Glutamatergic neuron (in vitro differentiated cells): Measurements from ENCODE around the gene P2RY11. TPM values are rescaled to one million over a fixed set of nuclear protein-coding genes. Genes with fewer than 3 reads are reported as not detected.

Experiments used
- DNase-seq: peaks from one replicate; pipeline ENCODE4 v3.0.0; 2022
- H3K27ac Mint-ChIP-seq: one replicate; pipeline ENCODE4 v1.8.0; 2020; ENCODE audit warnings: mild to moderate bottlenecking, mixed read lengths, inconsistent platforms; ENCODE audit not compliant: unreplicated experiment
- H3K27me3 Mint-ChIP-seq: one replicate; pipeline ENCODE4 v1.8.0; 2020; ENCODE audit warnings: mild to moderate bottlenecking, moderate library complexity, mixed read lengths, inconsistent platforms; ENCODE audit not compliant: unreplicated experiment
- H3K36me3 Mint-ChIP-seq: one replicate; pipeline ENCODE4 v1.8.0; 2020; ENCODE audit warnings: mild to moderate bottlenecking, mixed read lengths, inconsistent platforms; ENCODE audit not compliant: unreplicated experiment
- H3K4me1 Mint-ChIP-seq: one replicate; pipeline ENCODE4 v1.8.0; 2020; ENCODE audit warnings: mild to moderate bottlenecking, low read depth, mixed read lengths, inconsistent platforms; ENCODE audit not compliant: unreplicated experiment
- H3K4me3 Mint-ChIP-seq: one replicate; pipeline ENCODE4 v1.8.0; 2020; ENCODE audit warnings: mild to moderate bottlenecking, mixed read lengths, inconsistent platforms; ENCODE audit not compliant: unreplicated experiment
- H3K9me3 Mint-ChIP-seq: one replicate; pipeline ENCODE4 v1.8.0; 2020; ENCODE audit warnings: mild to moderate bottlenecking, moderate library complexity, mixed read lengths, inconsistent platforms; ENCODE audit not compliant: unreplicated experiment
- CTCF ChIP-seq: fragments of 200-600 bp; sonication (generic); IDR thresholded peaks from one replicate; pipeline ENCODE4 v1.5.0; 2021; ENCODE audit not compliant: partially characterized antibody, unreplicated experiment
- long read RNA-seq: library from polyadenylated mRNA; unstranded; transcript quantifications from one replicate; pipeline ENCODE4 v2.0.0, GENCODE V29; 2020; ENCODE audit not compliant: unreplicated experiment
- total RNA-seq: library from RNA; stranded (reverse); fragmentation: NEBNext Ultra II Directional; extraction: Animal tissue kit (Norgen Biotek cat#: 25700); gene quantifications from one replicate; pipeline ENCODE4 v1.2.1, GENCODE V29; 2021; ENCODE audit not compliant: unreplicated experiment

The P2RY11 gene
- 21.6 TPM for total RNA-seq
- long read RNA-seq = 0 reads

DNA sequence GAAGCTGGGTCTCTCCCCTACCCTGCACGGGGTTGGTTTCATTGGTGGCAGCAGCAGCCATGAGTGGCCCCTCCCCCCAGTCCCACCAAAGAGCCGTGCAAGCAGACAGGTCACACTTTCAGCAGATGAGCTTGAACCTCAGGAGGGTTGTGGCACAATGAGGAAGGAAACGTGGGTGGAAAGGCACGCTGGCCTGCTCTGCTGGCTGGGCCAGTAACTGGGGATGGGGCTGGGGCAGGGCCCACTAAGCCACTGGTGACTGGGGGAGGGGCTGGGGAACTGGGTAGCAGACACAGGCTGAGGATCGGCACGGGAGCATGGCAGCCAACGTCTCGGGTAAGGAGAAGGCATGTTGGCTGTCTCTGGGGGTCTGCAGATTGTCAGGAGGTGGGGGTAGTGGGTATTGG lies at the start of gene P2RY11:
Gene P2RY11 (plus strand): TSS at position 289 of the 407 bp plus-strand sequence. CDS start 29 bp downstream, at position 318.
- H3K27ac Mint-ChIP-seq = no peak within 1 kb of the TSS
- DNase-seq = no peak
- H3K27me3 Mint-ChIP-seq = no peaks in the 10 kb centered on the region
- no peak for TF ChIP-seq CTCF
- no peaks in the 10 kb centered on the region for H3K36me3 Mint-ChIP-seq
- H3K4me3 Mint-ChIP-seq = no peak within 1 kb of the TSS
- H3K9me3 Mint-ChIP-seq = peaks cover 7% of the 10 kb centered on the region
- H3K4me1 Mint-ChIP-seq = peaks cover 5% of the 10 kb centered on the region

DNA sequence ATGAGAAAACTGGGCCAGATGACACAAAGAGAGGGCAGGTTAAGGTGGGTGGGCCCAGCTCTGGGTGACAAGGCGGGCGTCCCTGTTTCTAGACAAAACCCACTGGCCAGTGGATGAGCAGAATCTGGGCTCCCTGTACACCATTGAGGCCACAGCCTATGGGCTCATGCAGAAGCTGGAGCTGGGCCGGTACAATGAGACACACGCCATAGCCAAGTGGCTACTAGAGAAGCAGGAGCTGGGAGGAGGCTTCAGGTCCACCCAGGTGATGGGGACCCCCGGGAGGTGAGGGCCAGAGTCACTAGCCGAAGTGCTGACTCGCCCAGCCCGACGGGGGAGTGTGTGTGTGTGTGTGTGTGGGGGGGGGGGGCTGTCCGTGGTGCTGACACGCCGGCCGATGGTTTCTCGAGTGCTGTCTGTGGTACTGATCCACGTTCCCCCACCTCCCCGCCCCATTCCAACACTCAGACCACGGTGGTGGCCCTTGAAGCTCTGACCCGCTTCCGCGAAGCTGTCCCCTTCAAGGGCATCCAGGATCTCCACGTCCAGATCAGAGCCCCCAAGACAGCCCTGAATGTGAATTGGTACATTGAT lies 49.7 kb upstream of the P2RY11 start:
- Mint-ChIP-seq H3K27me3 (peaks cover 7% of the 10 kb centered on the region), H3K4me3 (no peak overlapping the region), H3K4me1 (no peaks in the 10 kb centered on the region), H3K9me3 (peaks cover 2% of the 10 kb centered on the region), H3K36me3 (no peaks in the 10 kb centered on the region), H3K27ac (no peak overlapping the region)
- no peak for TF ChIP-seq CTCF
- no peak for DNase-seq

DNA sequence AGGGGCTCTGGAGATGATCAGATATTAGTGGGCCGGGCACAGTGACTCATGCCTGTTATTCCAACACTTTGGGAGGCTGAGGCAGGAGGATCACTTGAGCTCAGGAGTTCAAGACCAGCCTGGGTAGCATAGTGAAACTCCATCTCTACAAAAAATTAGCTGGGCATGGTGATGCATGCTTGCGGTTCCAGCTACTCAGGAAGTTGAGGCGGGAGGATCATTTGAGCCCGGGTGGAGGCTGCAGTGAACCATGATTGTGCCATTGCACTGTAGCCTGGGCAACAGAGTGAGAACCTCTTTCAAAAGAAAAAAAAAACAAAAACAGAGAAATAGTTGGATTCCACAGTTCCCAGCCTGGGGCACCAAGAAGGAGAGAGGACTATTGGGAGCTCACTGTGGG lies 43.3 kb upstream of the P2RY11 start:
- Mint-ChIP-seq H3K4me3 (no peak overlapping the region), H3K27ac (no peak overlapping the region), H3K4me1 (no peaks in the 10 kb centered on the region), H3K36me3 (no peaks in the 10 kb centered on the region), H3K27me3 (peaks cover 4% of the 10 kb centered on the region), H3K9me3 (peaks cover 5% of the 10 kb centered on the region)
- DNase-seq = no peak
- TF ChIP-seq CTCF = no peak

DNA sequence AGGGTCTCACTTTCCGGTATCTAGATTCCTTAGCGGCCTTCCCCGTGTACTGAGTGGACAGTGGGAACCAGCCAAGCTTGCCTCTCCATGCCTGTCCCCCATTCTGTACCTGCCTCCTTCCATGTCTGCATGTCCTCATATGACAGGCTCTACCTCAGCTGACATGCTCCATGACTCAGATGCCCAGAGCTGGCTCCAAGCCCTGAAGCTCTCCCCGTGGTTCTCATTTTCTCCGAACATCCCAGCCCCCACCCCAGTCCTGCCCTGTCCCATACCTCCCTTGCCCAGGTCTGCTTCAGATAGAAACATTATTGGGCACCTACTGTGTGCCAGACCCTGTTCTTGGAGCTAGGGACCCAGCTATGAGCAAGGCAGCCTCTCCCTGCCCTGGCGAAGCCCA lies 42.4 kb upstream of the P2RY11 start:
- no peaks in the 10 kb centered on the region for H3K4me1 Mint-ChIP-seq
- H3K4me3 Mint-ChIP-seq = no peak overlapping the region
- DNase-seq = no peak
- H3K27me3 Mint-ChIP-seq = peaks cover 3% of the 10 kb centered on the region
- no peak overlapping the region for H3K27ac Mint-ChIP-seq
- peaks cover 7% of the 10 kb centered on the region for H3K9me3 Mint-ChIP-seq
- H3K36me3 Mint-ChIP-seq = no peaks in the 10 kb centered on the region
- no peak for TF ChIP-seq CTCF

DNA sequence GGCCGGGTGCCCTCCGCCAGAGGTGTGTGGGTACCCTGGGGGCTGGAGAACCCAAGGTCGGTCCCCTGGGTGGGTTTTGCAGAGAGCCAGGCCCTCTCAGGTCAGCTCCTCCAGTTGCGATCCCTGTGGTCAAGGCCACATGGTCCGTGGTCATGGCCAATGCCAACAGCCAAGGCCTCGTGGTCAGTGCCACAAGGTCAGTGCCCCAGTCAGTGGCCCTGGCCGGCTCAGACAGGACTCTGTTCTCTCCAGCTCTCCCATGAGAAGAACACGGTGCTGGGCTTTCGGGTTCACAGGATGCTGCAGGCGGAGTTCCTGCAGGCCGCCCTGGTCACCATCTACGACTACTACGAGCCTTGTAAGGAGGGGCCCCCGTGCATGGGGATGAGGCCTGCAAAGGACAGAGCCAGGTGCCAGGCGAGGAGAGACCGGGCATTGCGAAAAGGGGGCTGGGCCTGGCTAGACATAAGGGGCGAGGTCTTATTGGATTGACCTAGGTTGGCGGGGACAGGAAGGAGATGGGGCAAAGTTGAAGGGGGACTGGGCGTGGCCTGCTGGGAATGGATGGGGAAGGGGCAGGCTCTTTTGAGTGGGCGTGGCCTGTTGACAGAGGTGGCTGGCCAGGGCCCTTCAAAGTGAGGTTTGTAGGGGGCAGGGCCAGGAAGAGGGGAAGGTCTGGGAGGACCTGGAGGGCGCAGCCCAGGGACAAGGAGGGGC lies 40.6 kb upstream of the P2RY11 start:
- Mint-ChIP-seq H3K27me3 (peaks cover 3% of the 10 kb centered on the region), H3K4me1 (no peaks in the 10 kb centered on the region), H3K36me3 (no peaks in the 10 kb centered on the region), H3K27ac (no peak overlapping the region), H3K4me3 (no peak overlapping the region), H3K9me3 (peaks cover 5% of the 10 kb centered on the region)
- DNase-seq = no peak
- no peak for TF ChIP-seq CTCF
